ENCODE measurements around the gene DSE.
A peak's percentile ranks its signal among the peaks of the same experiment; 100 is the strongest.

Gene DSE

DNA sequence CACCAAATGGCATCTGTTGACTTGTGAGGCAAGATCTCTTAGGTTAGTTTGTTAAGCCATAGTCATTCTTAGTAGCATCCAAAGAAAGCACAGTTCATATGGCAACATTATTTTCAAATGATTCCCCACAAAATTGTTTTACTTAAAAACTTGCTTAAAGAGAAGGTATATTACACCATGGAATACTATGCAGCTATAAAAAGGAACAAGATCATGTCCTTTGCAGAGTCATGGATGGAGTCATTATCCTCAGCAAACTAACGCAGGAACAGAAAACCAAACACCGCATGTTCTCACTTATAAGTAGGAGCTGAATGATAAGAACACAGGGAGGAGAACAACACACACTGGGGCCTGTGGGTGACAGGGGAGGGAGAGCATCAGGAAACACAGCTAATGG, 10.9 kb upstream of the DSE start:
- in situ Hi-C loops (cut with MboI; ENCODE audit: low sequenced_read_pairs, unreplicated experiment) = no loop called here
- TF ChIP-seq CTCF (IDR thresholded peaks at IDR 0.05; ENCODE audit: borderline replicate concordance, control extremely low read depth, extremely low read depth, insufficient read depth, missing control alignments) = no peak
- no peak for DNase-seq (ENCODE audit: low spot score)

GRCh38 chr6:116362276-116362675, 8.5 kb upstream of the DSE start:
- in situ Hi-C loops (cut with MboI; ENCODE audit: low sequenced_read_pairs, unreplicated experiment) = no loop called here
- no peak for DNase-seq (ENCODE audit: low spot score)
- no peak for TF ChIP-seq CTCF (IDR thresholded peaks at IDR 0.05; ENCODE audit: borderline replicate concordance, control extremely low read depth, extremely low read depth, insufficient read depth, missing control alignments)

GRCh38 chr6:116363759-116364158, 7.0 kb upstream of the DSE start:
- no peak for TF ChIP-seq CTCF (IDR thresholded peaks at IDR 0.05; ENCODE audit: borderline replicate concordance, control extremely low read depth, extremely low read depth, insufficient read depth, missing control alignments)
- DNase-seq (ENCODE audit: low spot score) = no peak
- in situ Hi-C loops (cut with MboI; ENCODE audit: low sequenced_read_pairs, unreplicated experiment) = no loop called here

DNA sequence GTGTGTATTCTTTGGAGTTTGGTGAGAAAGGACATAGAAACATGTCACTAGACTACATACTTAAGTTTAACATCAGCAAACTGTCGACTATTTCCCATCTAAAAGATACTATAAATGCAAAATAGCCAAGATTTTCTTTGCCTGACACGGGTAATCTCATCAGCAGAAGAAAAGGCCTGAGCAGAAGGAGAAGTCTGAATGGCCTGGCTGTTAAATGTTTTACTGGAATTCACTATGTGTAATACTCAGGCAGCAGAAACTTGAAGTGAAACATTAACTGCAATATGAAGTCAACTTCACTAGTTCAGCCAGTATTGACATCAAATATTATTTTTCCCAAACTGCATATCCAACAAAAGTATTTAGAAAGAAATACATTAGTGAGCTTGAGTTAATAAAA, 6.4 kb upstream of the DSE start:
- TF ChIP-seq CTCF (IDR thresholded peaks at IDR 0.05; ENCODE audit: borderline replicate concordance, control extremely low read depth, extremely low read depth, insufficient read depth, missing control alignments) = no peak
- no peak for DNase-seq (ENCODE audit: low spot score)
- in situ Hi-C loops (cut with MboI; ENCODE audit: low sequenced_read_pairs, unreplicated experiment) = no loop called here

- no peak for DNase-seq (ENCODE audit: low spot score)
- in situ Hi-C loops (cut with MboI; ENCODE audit: low sequenced_read_pairs, unreplicated experiment) = no loop called here
- TF ChIP-seq CTCF (IDR thresholded peaks at IDR 0.05; ENCODE audit: borderline replicate concordance, control extremely low read depth, extremely low read depth, insufficient read depth, missing control alignments) = no peak
These were observed 5.0 kb upstream of the DSE start for GRCh38 chr6:116365743-116366142.

- no peak for DNase-seq (ENCODE audit: low spot score)
- in situ Hi-C loops (cut with MboI; ENCODE audit: low sequenced_read_pairs, unreplicated experiment) = no loop called here
- no peak for TF ChIP-seq CTCF (IDR thresholded peaks at IDR 0.05; ENCODE audit: borderline replicate concordance, control extremely low read depth, extremely low read depth, insufficient read depth, missing control alignments)
These were observed 3.9 kb upstream of the DSE start for GRCh38 chr6:116366740-116367275.

DNA sequence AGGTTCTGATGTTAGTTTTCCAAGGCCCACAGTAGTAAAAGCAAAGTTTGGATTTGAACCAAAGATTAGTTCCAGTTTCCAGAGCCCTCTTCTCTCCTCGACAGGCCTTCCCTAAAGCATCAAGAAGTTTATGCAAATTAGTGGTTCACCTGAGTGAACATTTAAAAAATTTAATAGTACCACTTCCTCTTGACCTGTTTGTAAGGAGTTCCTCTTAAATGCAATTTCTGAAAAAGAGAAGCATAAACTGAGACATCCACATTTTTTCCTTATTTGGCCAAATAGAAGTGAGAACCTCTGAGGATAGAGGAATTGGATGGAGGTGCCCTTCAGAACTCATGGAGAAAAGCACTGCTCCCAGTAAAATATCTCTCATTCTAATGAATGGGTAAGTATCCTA, 1.2 kb upstream of the DSE start:
- TF ChIP-seq CTCF (IDR thresholded peaks at IDR 0.05; ENCODE audit: borderline replicate concordance, control extremely low read depth, extremely low read depth, insufficient read depth, missing control alignments) = no peak
- in situ Hi-C loops (cut with MboI; ENCODE audit: low sequenced_read_pairs, unreplicated experiment) = no loop called here

More for the DNA sequence above, 1.2 kb upstream of the DSE start:
- DNase-seq (ENCODE audit: low spot score) = peak; percentile 45

Measured in GM13976 (cell line).